Measurements from ENCODE around the gene SDCCAG8.
A peak's percentile ranks its signal among the peaks of the same experiment; 100 is the strongest.

SDCCAG8 gene

DNA sequence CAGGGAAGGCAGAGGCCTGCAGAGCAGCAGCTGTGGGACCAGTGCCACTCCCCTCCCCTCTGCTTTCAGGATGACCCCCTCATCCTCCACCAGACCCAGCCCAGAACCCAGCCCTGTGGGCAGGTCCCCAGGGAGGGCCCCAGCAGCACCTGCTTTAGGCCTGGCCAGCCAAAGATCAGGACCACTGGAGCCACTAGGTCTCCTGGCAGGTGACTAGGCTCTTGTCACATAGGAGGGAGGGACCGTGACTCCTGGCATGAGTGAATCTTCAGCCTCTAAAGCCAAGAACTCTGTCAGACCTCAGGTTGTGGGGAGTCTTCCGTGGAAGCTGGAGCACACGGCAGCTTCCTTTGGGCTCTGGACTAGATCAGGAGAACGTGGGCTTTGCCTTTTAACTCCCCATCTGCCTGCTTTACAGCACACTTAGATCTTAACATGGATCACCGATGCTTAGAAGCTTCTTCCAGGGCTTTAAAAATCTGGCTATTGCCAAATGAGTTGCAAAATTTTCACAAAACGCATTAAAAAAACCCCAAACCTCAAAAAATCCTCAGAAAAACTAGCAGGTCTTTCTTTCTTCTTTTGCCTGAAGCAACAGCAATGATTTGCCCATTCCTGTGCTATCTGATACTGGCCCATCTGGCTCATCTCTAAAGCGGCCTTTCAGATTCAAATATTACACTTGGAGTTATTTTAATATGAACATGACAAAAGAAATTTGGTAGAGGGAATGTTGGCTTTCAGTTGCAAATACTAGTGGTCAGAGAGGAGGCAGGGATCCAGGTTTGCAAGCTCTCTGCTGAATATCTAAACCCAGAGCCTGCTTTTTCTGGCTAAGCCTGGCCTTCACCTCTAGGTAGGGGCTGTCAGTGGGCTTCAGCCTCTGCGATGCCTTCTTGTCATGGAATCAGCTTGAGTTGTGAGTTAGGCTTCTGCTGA lies 235.2 kb downstream of the SDCCAG8 start:
- Histone ChIP-seq H3K4me3 (ENCODE audit: low read length) (no peak overlapping the region), H3K9me3 (ENCODE audit: control insufficient read depth, insufficient read depth, low read length) (no peaks in the 10 kb centered on the region), H3K36me3 (ENCODE audit: control insufficient read depth, insufficient read depth, low read length) (no peaks in the 10 kb centered on the region), H3K27ac (ENCODE audit: low read length) (peak overlapping the region; percentile 96), H3K4me1 (ENCODE audit: control insufficient read depth, insufficient read depth, low read length) (peaks cover 19% of the 10 kb centered on the region), H3K27me3 (ENCODE audit: control insufficient read depth, insufficient read depth, low read length) (no peaks in the 10 kb centered on the region)
- DNase-seq (ENCODE audit: low read depth, low spot score): no peak
- WGBS (ENCODE audit: insufficient coverage, insufficient read length): no CpG with 5 or more reads among the region's 8 CpGs

DNA sequence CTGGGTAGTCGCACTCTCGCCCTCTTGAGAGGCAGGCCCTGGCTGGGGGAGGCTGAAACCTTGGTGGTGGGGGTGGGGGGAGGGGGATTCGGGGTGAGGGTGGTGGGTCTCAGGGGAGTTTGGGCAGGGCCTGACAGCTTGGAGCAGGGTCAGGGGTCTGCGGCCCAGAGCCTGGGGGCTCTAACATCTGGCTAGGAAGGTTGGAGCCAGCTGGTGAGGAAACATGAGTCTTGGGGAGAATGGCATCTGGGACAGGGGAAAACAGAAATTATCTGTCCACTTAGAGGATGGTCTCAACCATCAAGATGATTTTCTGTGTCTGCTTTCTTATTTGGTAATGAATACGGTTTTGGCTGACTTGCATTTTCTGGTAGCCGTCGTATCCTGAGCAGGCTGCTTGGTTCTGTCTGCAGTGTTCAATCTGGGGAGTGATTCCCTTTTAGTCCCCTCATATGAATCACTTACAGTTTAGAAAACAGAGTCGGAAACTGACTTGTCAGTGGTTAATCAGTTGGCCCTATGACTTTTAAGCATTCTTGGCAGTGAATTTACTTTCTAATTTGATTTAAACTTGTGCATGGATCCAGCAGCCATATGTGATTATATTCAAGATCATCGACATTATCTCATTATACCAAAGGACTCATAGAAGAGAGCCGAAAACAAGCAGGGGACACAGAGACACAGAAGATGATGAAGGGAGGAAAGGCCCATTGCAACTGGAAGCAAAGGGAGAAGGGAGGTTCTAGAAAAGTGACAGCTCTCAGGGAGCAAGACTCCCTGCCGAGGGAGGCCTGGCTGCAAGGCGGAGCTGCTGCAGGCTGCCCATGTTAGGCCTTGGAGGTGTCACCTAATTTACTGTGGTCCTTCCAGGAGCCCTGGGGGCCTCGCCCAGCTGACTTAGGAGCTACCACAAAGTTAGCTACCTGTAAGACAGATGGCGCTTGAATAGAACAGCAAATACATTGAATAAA lies 237.6 kb downstream of the SDCCAG8 start:
- H3K27me3 ChIP-seq (ENCODE audit: control insufficient read depth, insufficient read depth, low read length): no peaks in the 10 kb centered on the region
- no peak overlapping the region for H3K4me3 ChIP-seq (ENCODE audit: low read length)
- H3K36me3 ChIP-seq (ENCODE audit: control insufficient read depth, insufficient read depth, low read length): no peaks in the 10 kb centered on the region
- no CpG with 5 or more reads among the region's 14 CpGs for WGBS (ENCODE audit: insufficient coverage, insufficient read length)
- no peak for DNase-seq (ENCODE audit: low read depth, low spot score)
- H3K27ac ChIP-seq (ENCODE audit: low read length): no peak overlapping the region
- H3K9me3 ChIP-seq (ENCODE audit: control insufficient read depth, insufficient read depth, low read length): no peaks in the 10 kb centered on the region
- peaks cover 22% of the 10 kb centered on the region for H3K4me1 ChIP-seq (ENCODE audit: control insufficient read depth, insufficient read depth, low read length)

- no peak for DNase-seq (ENCODE audit: low read depth, low spot score)
- no peak overlapping the region for H3K27ac ChIP-seq (ENCODE audit: low read length)
- WGBS (ENCODE audit: insufficient coverage, insufficient read length): no CpG with 5 or more reads among the region's 15 CpGs
Measured at GRCh38 chr1:243494741-243495431, 239.0 kb downstream of the SDCCAG8 start.

GRCh38 chr1:243495442-243496186 lies 239.8 kb downstream of the SDCCAG8 start:
- Histone ChIP-seq H3K4me1 (ENCODE audit: control insufficient read depth, insufficient read depth, low read length) (peaks cover 11% of the 10 kb centered on the region), H3K36me3 (ENCODE audit: control insufficient read depth, insufficient read depth, low read length) (no peaks in the 10 kb centered on the region), H3K9me3 (ENCODE audit: control insufficient read depth, insufficient read depth, low read length) (no peaks in the 10 kb centered on the region), H3K27ac (ENCODE audit: low read length) (no peak overlapping the region), H3K4me3 (ENCODE audit: low read length) (no peak overlapping the region), H3K27me3 (ENCODE audit: control insufficient read depth, insufficient read depth, low read length) (no peaks in the 10 kb centered on the region)
- DNase-seq (ENCODE audit: low read depth, low spot score): no peak
- WGBS (ENCODE audit: insufficient coverage, insufficient read length): no CpG with 5 or more reads among the region's 24 CpGs

More at GRCh38 chr1:243494741-243495431, 239.0 kb downstream of the SDCCAG8 start:
- no peak overlapping the region for H3K4me3 ChIP-seq (ENCODE audit: low read length)
- no peaks in the 10 kb centered on the region for H3K36me3 ChIP-seq (ENCODE audit: control insufficient read depth, insufficient read depth, low read length)
- peaks cover 17% of the 10 kb centered on the region for H3K4me1 ChIP-seq (ENCODE audit: control insufficient read depth, insufficient read depth, low read length)
- H3K9me3 ChIP-seq (ENCODE audit: control insufficient read depth, insufficient read depth, low read length): no peaks in the 10 kb centered on the region
- H3K27me3 ChIP-seq (ENCODE audit: control insufficient read depth, insufficient read depth, low read length): no peaks in the 10 kb centered on the region

- H3K27ac ChIP-seq (ENCODE audit: low read length): no peak overlapping the region
- H3K36me3 ChIP-seq (ENCODE audit: control insufficient read depth, insufficient read depth, low read length): no peaks in the 10 kb centered on the region
- DNase-seq (ENCODE audit: low read depth, low spot score): no peak
- peaks cover 8% of the 10 kb centered on the region for H3K4me1 ChIP-seq (ENCODE audit: control insufficient read depth, insufficient read depth, low read length)
- no peaks in the 10 kb centered on the region for H3K9me3 ChIP-seq (ENCODE audit: control insufficient read depth, insufficient read depth, low read length)
- WGBS (ENCODE audit: insufficient coverage, insufficient read length): no CpG with 5 or more reads among the region's 19 CpGs
- no peak overlapping the region for H3K4me3 ChIP-seq (ENCODE audit: low read length)
- H3K27me3 ChIP-seq (ENCODE audit: control insufficient read depth, insufficient read depth, low read length): no peaks in the 10 kb centered on the region
Measured at GRCh38 chr1:243496187-243496646, 240.4 kb downstream of the SDCCAG8 start.

DNA sequence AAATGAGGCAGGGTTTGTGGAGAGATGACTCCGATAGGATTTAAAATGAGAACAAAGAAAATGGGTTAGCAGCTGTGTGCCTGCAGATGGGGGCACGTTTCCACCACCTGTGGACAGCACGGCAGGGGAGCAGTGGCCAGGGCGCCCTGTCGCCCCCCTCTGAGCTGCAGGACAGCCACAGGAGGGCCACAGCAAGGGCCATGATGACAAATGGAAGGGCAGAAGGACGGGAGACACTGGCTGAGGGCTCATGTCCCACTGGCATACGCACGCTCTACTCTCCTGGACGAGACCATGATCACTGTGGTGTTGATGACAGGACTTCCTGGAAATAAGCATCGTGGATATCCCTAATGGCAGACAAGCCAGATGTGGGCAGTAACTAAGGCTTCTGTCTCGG lies 241.0 kb downstream of the SDCCAG8 start:
- Histone ChIP-seq H3K9me3 (ENCODE audit: control insufficient read depth, insufficient read depth, low read length) (no peaks in the 10 kb centered on the region), H3K27me3 (ENCODE audit: control insufficient read depth, insufficient read depth, low read length) (no peaks in the 10 kb centered on the region), H3K4me1 (ENCODE audit: control insufficient read depth, insufficient read depth, low read length) (peaks cover 6% of the 10 kb centered on the region), H3K27ac (ENCODE audit: low read length) (no peak overlapping the region), H3K36me3 (ENCODE audit: control insufficient read depth, insufficient read depth, low read length) (no peaks in the 10 kb centered on the region), H3K4me3 (ENCODE audit: low read length) (no peak overlapping the region)
- no CpG with 5 or more reads among the region's 11 CpGs for WGBS (ENCODE audit: insufficient coverage, insufficient read length)
- DNase-seq (ENCODE audit: low read depth, low spot score): no peak

DNA sequence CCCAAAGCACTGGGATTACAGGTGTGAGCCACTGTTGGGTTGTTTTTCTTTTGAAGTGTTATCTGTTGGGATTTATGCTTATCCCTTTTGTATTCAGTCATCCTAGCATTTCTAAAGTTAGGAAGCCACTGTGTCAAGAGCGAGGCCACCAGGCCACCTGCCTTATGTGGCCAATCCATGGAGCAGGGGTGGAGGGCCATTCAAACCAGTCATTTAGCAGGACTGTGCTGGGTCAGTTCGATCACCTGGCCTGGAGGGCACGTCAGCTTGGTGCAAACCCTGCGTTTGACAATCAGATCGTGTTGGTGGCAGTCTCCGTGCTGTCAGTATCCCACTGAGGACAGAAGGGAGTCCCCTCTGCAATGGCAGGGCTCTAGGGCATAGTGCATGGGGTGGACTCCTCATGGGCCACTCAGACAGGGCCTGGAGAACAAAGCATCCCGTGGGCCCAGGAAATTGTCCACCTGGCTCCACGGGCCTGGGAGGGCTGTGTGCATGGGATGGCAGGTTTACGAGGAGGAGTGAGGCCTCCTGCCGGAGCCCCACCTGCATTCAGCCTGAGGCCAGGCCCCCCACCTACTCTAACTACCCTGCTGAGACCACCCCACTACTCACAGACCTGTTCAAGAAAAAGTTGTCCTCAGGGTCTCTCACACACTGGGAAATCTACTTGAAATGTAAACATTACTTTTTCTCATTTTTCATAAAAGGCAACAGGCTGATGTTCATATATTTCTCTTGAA lies 242.3 kb downstream of the SDCCAG8 start:
- H3K27me3 ChIP-seq (ENCODE audit: control insufficient read depth, insufficient read depth, low read length): no peaks in the 10 kb centered on the region
- peaks cover 6% of the 10 kb centered on the region for H3K4me1 ChIP-seq (ENCODE audit: control insufficient read depth, insufficient read depth, low read length)
- DNase-seq (ENCODE audit: low read depth, low spot score): no peak
- no peaks in the 10 kb centered on the region for H3K36me3 ChIP-seq (ENCODE audit: control insufficient read depth, insufficient read depth, low read length)
- H3K27ac ChIP-seq (ENCODE audit: low read length): no peak overlapping the region
- H3K4me3 ChIP-seq (ENCODE audit: low read length): no peak overlapping the region
- no peaks in the 10 kb centered on the region for H3K9me3 ChIP-seq (ENCODE audit: control insufficient read depth, insufficient read depth, low read length)
- WGBS (ENCODE audit: insufficient coverage, insufficient read length): no CpG with 5 or more reads among the region's 10 CpGs

DNA sequence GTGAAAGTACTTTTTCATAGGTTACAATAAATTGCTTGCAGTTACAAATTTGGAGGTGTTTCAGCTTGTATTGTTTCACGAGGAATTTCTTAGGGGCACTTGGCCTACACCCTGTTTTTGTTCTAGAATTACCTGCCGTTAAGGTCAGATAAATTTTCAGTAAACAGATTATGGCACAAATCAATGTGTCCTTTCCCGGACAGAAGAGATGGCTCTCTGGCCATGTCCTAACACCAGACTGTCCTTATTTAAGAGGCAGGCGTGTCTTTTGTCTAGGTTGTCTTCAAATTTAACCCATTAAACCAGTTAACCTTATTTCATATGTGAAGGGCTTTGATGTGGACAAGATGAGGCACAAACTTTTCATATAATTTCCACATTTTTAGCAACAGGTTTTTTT lies 243.4 kb downstream of the SDCCAG8 start:
- WGBS (ENCODE audit: insufficient coverage, insufficient read length): no CpG with 5 or more reads among the region's 4 CpGs

DNA sequence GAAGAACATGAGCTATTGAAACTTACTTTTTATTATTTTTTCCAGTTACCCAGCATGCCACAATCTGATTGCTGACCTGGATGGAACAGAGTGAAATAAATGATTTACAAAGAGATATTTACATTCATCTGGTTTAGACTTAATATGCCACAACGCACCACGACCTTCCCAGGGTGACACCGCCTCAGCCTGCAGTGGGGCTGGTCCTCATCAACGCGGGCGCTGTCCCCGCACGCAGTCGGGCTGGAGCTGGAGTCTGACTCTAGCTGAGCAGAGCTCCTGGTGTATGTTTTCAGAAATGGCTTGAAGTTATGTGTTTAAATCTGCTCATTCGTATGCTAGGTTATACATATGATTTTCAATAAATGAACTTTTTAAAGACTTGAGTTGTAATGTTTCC lies 243.9 kb downstream of the SDCCAG8 start:
- peaks cover 4% of the 10 kb centered on the region for H3K4me1 ChIP-seq (ENCODE audit: control insufficient read depth, insufficient read depth, low read length)
- H3K27ac ChIP-seq (ENCODE audit: low read length): no peak overlapping the region
- H3K4me3 ChIP-seq (ENCODE audit: low read length): no peak overlapping the region
- no peaks in the 10 kb centered on the region for H3K27me3 ChIP-seq (ENCODE audit: control insufficient read depth, insufficient read depth, low read length)
- DNase-seq (ENCODE audit: low read depth, low spot score): no peak
- WGBS (ENCODE audit: insufficient coverage, insufficient read length): no CpG with 5 or more reads among the region's 10 CpGs
- no peaks in the 10 kb centered on the region for H3K9me3 ChIP-seq (ENCODE audit: control insufficient read depth, insufficient read depth, low read length)
- H3K36me3 ChIP-seq (ENCODE audit: control insufficient read depth, insufficient read depth, low read length): no peaks in the 10 kb centered on the region

More for the DNA sequence above, 243.4 kb downstream of the SDCCAG8 start:
- Histone ChIP-seq H3K9me3 (ENCODE audit: control insufficient read depth, insufficient read depth, low read length) (no peaks in the 10 kb centered on the region), H3K36me3 (ENCODE audit: control insufficient read depth, insufficient read depth, low read length) (no peaks in the 10 kb centered on the region), H3K27me3 (ENCODE audit: control insufficient read depth, insufficient read depth, low read length) (no peaks in the 10 kb centered on the region), H3K4me3 (ENCODE audit: low read length) (no peak overlapping the region), H3K4me1 (ENCODE audit: control insufficient read depth, insufficient read depth, low read length) (peaks cover 4% of the 10 kb centered on the region), H3K27ac (ENCODE audit: low read length) (no peak overlapping the region)
- DNase-seq (ENCODE audit: low read depth, low spot score): no peak
